CD4-positive, alpha-beta T cell (primary cell): ENCODE results near the gene CADPS. TPM values are rescaled to one million over a fixed set of nuclear protein-coding genes. Genes with fewer than 3 reads are reported as not detected.

Experiments
- ATAC-seq: fragments of 200-7000 bp; cut with Tn5 transposase; one replicate; pipeline ENCODE4 v1.10.0; 2022; ENCODE audit warnings: mild to moderate bottlenecking; ENCODE audit not compliant: poor library complexity
- CTCF ChIA-PET: fragments of 350-600 bp; sonication (Branson Sonifier 250); formaldehyde crosslinking; loops from one replicate; lab custom pipeline; 2021; ENCODE audit warnings: antibody characterized with exemption, inconsistent platforms; lab: Charles Lee
- POLR2A ChIA-PET: fragments of 350-600 bp; sonication (Branson Sonifier 250); formaldehyde crosslinking; loops from one replicate; lab custom pipeline; 2021; ENCODE audit warnings: antibody characterized with exemption, inconsistent platforms; lab: Charles Lee
- DNase-seq, 14 experiments: peaks; one replicate each; pipeline ENCODE4 v3.0.0-alpha.2; 2013 to 2020; ENCODE audit warnings: mixed read lengths in 2 of 14
- H3K27ac ChIP-seq, 2 donors: one replicate each; pipeline versions ENCODE4 v1.5.1 to v1.7.0; 2013; ENCODE audit warnings: low read length in 2 of 2, low read depth in 1 of 2, mild to moderate bottlenecking in 1 of 2
- H3K27me3 ChIP-seq, 2 experiments: 1 replicate in 1 of 2; 2 replicates in 1 of 2; pipeline versions ENCODE4 v1.6.1 to v1.7.0; 2013; ENCODE audit warnings: low read length in 2 of 2, control low read depth in 1 of 2, mild to moderate bottlenecking in 1 of 2, moderate library complexity in 1 of 2; ENCODE audit not compliant: insufficient read depth in 2 of 2, control insufficient read depth in 1 of 2
- H3K36me3 ChIP-seq: one replicate; pipeline ENCODE4 v1.6.1; 2013; ENCODE audit warnings: low read length, control low read depth; ENCODE audit not compliant: insufficient read depth
- H3K4me1 ChIP-seq: one replicate; pipeline ENCODE4 v1.6.1; 2013; ENCODE audit warnings: low read length, control low read depth; ENCODE audit not compliant: insufficient read depth
- H3K4me3 ChIP-seq: one replicate; pipeline ENCODE4 v1.5.1; 2013; ENCODE audit warnings: mild to moderate bottlenecking, low read length, moderate library complexity
- H3K9me3 ChIP-seq, 2 experiments: 1 replicate in 1 of 2; 2 replicates in 1 of 2; pipeline versions ENCODE4 v1.6.1 to v1.7.0; 2013; ENCODE audit warnings: low read length in 2 of 2, mild to moderate bottlenecking in 2 of 2, control low read depth in 1 of 2, moderate library complexity in 1 of 2; ENCODE audit not compliant: control insufficient read depth in 1 of 2, insufficient read depth in 1 of 2
- H3K27ac Mint-ChIP-seq: one replicate; pipeline ENCODE4 v1.8.0; 2020; ENCODE audit warnings: mixed read lengths
- H3K27me3 Mint-ChIP-seq: one replicate; pipeline ENCODE4 v1.8.0; 2021; ENCODE audit warnings: mixed read lengths
- H3K36me3 Mint-ChIP-seq: one replicate; pipeline ENCODE4 v1.8.0; 2021; ENCODE audit warnings: low read depth, mixed read lengths
- H3K4me1 Mint-ChIP-seq: one replicate; pipeline ENCODE4 v1.8.0; 2021; ENCODE audit warnings: low read depth, mixed read lengths
- H3K4me3 Mint-ChIP-seq: one replicate; pipeline ENCODE4 v1.8.0; 2020; ENCODE audit warnings: mild to moderate bottlenecking, mixed read lengths
- H3K9me3 Mint-ChIP-seq: one replicate; pipeline ENCODE4 v1.8.0; 2020; ENCODE audit warnings: mixed read lengths
- CTCF ChIP-seq: fragments of 200-600 bp; IDR thresholded peaks from one replicate; pipeline ENCODE4 v1.8.0; 2022; ENCODE audit warnings: antibody characterized with exemption, mild to moderate bottlenecking
- intact Hi-C, 2 experiments: fragments of 100-400 bp; cut with DNase I in 1 of 2; cut with micrococcal nuclease in 1 of 2; formaldehyde crosslinking; loops; one replicate each; pipeline versions ENCODE4 v1.15.1 to v1.9.0; 2023 to 2025; cut with DNase I, micrococcal nuclease
- total RNA-seq, 174 experiments: library from RNA in 2 of 174; stranded (reverse) in 2 of 174; gene quantifications; one replicate each; pipeline ENCODE4 v1.2.3 and lab custom pipeline; 2021 to 2026

Gene CADPS
- total RNA-seq, 2 experiments from 2014 or later, result not detected

GRCh38 chr3:62811119-62811518 lies 64.1 kb downstream of the CADPS start:
- Histone ChIP-seq H3K27me3 (no peaks in the 10 kb centered on the region), H3K36me3 (no peaks in the 10 kb centered on the region), H3K27ac (no peak overlapping the region), H3K4me3 (no peak overlapping the region), H3K4me1 (no peaks in the 10 kb centered on the region), H3K9me3 (no peaks in the 10 kb centered on the region)
- TF ChIP-seq CTCF, result no peak
- H3K4me3 Mint-ChIP-seq, result no peak overlapping the region
- H3K36me3 Mint-ChIP-seq, result no peaks in the 10 kb centered on the region
- DNase-seq, result no peak
- intact Hi-C loops, result no loop called here
- H3K9me3 Mint-ChIP-seq, result no peaks in the 10 kb centered on the region
- POLR2A ChIA-PET, result no interaction called here
- H3K4me1 Mint-ChIP-seq, result no peaks in the 10 kb centered on the region
- no peak for ATAC-seq
- CTCF ChIA-PET, result no interaction called here
- no peaks in the 10 kb centered on the region for H3K27me3 Mint-ChIP-seq
- H3K27ac Mint-ChIP-seq, result no peak overlapping the region

GRCh38 chr3:62809369-62809768 lies 65.8 kb downstream of the CADPS start:
- H3K4me1 ChIP-seq, result no peaks in the 10 kb centered on the region
- CTCF ChIA-PET, result no interaction called here
- Mint-ChIP-seq H3K9me3 (no peaks in the 10 kb centered on the region), H3K36me3 (no peaks in the 10 kb centered on the region), H3K4me3 (no peak overlapping the region), H3K4me1 (no peaks in the 10 kb centered on the region), H3K27ac (no peak overlapping the region), H3K27me3 (no peaks in the 10 kb centered on the region)
- POLR2A ChIA-PET, result no interaction called here
- ATAC-seq, result no peak
- no peaks in the 10 kb centered on the region for H3K9me3 ChIP-seq
- H3K27me3 ChIP-seq, result no peaks in the 10 kb centered on the region
- H3K4me3 ChIP-seq, result no peak overlapping the region
- no peak for DNase-seq
- intact Hi-C loops, result no loop called here
- H3K36me3 ChIP-seq, result no peaks in the 10 kb centered on the region
- H3K27ac ChIP-seq, result no peak overlapping the region
- TF ChIP-seq CTCF, result no peak

- no peaks in the 10 kb centered on the region for H3K4me1 Mint-ChIP-seq
- no peak overlapping the region for H3K4me3 ChIP-seq
- no peak overlapping the region for H3K27ac ChIP-seq
- no peaks in the 10 kb centered on the region for H3K27me3 ChIP-seq
- intact Hi-C loops, result no loop called here
- ChIA-PET CTCF (interaction anchor here (0.7 kb wide), 1 partner anchor 1597 kb away, joined by 3 read pairs; no protein-coding TSS in a partner anchor), POLR2A (no interaction called here)
- no peaks in the 10 kb centered on the region for H3K36me3 ChIP-seq
- no peak overlapping the region for H3K4me3 Mint-ChIP-seq
- TF ChIP-seq CTCF, result no peak
- DNase-seq (no peak), ATAC-seq (no peak)
- H3K9me3 Mint-ChIP-seq, result no peaks in the 10 kb centered on the region
- no peaks in the 10 kb centered on the region for H3K27me3 Mint-ChIP-seq
- H3K36me3 Mint-ChIP-seq, result no peaks in the 10 kb centered on the region
- H3K27ac Mint-ChIP-seq, result no peak overlapping the region
- no peaks in the 10 kb centered on the region for H3K9me3 ChIP-seq
- H3K4me1 ChIP-seq, result no peaks in the 10 kb centered on the region
Measured at GRCh38 chr3:62805580-62806277, 69.5 kb downstream of the CADPS start.
